H1 (cell line): ENCODE measurements around the gene VPS51. TPM values are rescaled to one million over a fixed set of nuclear protein-coding genes. Genes with fewer than 3 reads are reported as not detected.

ENCODE experiments used
- NANOG ChIP-seq: IDR thresholded peaks from 2 replicates; pipeline ENCODE4 v1.6.1; 2011; ENCODE audit warnings: low read length, low read depth, mild to moderate bottlenecking, inconsistent platforms; ENCODE audit not compliant: insufficient read depth, poor library complexity, severe bottlenecking
- NRF1 ChIP-seq: IDR thresholded peaks from 2 replicates; pipeline ENCODE4 v1.6.1; 2011; ENCODE audit warnings: mild to moderate bottlenecking, low read depth, low read length, improper control_type of control experiment
- SP1 ChIP-seq: IDR thresholded peaks from 2 replicates; pipeline ENCODE4 v1.6.1; 2011; ENCODE audit warnings: low read depth, low read length
- SP4 ChIP-seq: IDR thresholded peaks from 2 replicates; pipeline ENCODE4 v1.6.1; 2012; ENCODE audit warnings: low read length, inconsistent platforms
- TCF12 ChIP-seq: IDR thresholded peaks from 2 replicates; pipeline ENCODE4 v1.6.1; 2011; ENCODE audit warnings: low read depth, mild to moderate bottlenecking, low read length
- YY1 ChIP-seq: IDR thresholded peaks from 2 replicates; pipeline ENCODE4 v1.6.1; 2011; ENCODE audit warnings: low read depth, mild to moderate bottlenecking, low read length
- polyA plus RNA-seq, 7 experiments: library from polyadenylated mRNA; depleted of rRNA in 3 of 7; stranded (reverse) in 5 of 7; unstranded in 2 of 7; fragments of >200 nt in 5 of 7; fragments of 200-250 nt in 2 of 7; gene quantifications; 1 replicate in 5 of 7; 2 replicates in 1 of 7; 4 replicates in 1 of 7; pipeline versions ENCODE4 v1.2.1 to v1.2.3, GENCODE V29; 2011 to 2013; ENCODE audit warnings: missing spikeins in 2 of 7, mixed read lengths in 2 of 7
- total RNA-seq: library from RNA; stranded (reverse); fragmentation: NEBNext Ultra II Directional; extraction: Animal tissue kit (Norgen Biotek cat#: 25700); gene quantifications from 2 replicates; pipeline ENCODE4 v1.2.1, GENCODE V29; 2021
- TF ChIP-seq, protein P1 (sequence below): IDR thresholded peaks from 2 replicates; pipeline ENCODE4 v1.6.1; 2011; ENCODE audit warnings: low read depth, mild to moderate bottlenecking, low read length; ENCODE audit not compliant: insufficient read depth

VPS51 gene
- total and polyA plus RNA-seq, 2 of the 8 experiments (the other 6 are each of a cell fraction or from before 2014, with no cell fraction given): 97.4 to 142 TPM

DNA sequence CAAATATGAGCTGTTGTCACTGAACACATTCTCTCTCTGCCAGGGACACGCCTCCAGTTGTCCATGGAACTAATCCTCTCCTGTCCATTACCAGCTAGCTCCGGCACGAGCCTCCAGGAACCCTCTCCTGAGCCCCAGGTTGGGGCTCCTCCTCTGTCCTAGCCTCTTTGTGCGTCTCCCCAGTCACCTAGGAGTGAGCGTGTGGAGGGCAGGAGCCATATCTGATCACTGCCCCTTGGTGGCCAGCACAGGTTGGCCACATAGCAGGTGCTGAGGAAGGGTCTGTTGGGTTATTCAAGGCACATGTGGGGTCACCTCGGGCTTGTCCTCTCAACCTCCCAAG is 35.9 kb downstream of the VPS51 start (continued):
- TF ChIP-seq, protein P1, sequence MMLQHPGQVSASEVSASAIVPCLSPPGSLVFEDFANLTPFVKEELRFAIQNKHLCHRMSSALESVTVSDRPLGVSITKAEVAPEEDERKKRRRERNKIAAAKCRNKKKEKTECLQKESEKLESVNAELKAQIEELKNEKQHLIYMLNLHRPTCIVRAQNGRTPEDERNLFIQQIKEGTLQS: no peak
- TF ChIP-seq YY1: no peak
- TF ChIP-seq NANOG: no peak
- TF ChIP-seq TCF12: no peak
- TF ChIP-seq SP4: no peak
- no peak for TF ChIP-seq SP1
- no peak for TF ChIP-seq NRF1
